IMR-90 (cell line): ENCODE measurements around the gene NPW. TPM values are rescaled to one million over a fixed set of nuclear protein-coding genes. Genes with fewer than 3 reads are reported as not detected.

ENCODE experiments used
- ATAC-seq: fragments of 200-7000 bp; cut with Tn5 transposase; 2 replicates; pipeline ENCODE4 v1.9.1; 2020; ENCODE audit warnings: low read depth, mild to moderate bottlenecking, moderate library complexity
- BruUV-seq: library from RNA; stranded (reverse); fragments of 400-500 nt; replicated peaks from 2 replicates; lab custom pipeline; 2021; lab: Mats Ljungman, UMichigan
- CTCF ChIA-PET: fragments of 300-600 bp; formaldehyde crosslinking; extraction: SDS; loops from one replicate; lab custom pipeline; 2021; ENCODE audit warnings: antibody characterized with exemption; lab: Yijun Ruan, JAX
- POLR2A ChIA-PET: fragments of 300-600 bp; sonication (Branson Sonifier 250); formaldehyde crosslinking; loops from one replicate; lab custom pipeline; 2022; ENCODE audit warnings: antibody characterized with exemption; ENCODE audit not compliant: unreplicated experiment; lab: Charles Lee
- DNase-seq: peaks from one replicate; pipeline ENCODE4 v3.0.0; 2013
- H2AFZ ChIP-seq: replicated peaks from 2 replicates; pipeline ENCODE3; 2013; ENCODE audit warnings: low read length, mild to moderate bottlenecking; ENCODE audit not compliant: poor library complexity
- H2AK5ac ChIP-seq: 2 replicates; pipeline ENCODE4 v1.6.1; 2013; ENCODE audit warnings: low read depth, low read length, inconsistent platforms
- H2AK9ac ChIP-seq: replicated peaks from 2 replicates; pipeline ENCODE3; 2013; ENCODE audit warnings: mild to moderate bottlenecking, low read depth, low read length, moderate library complexity; ENCODE audit not compliant: poor library complexity
- H2BK120ac ChIP-seq: 2 replicates; pipeline ENCODE4 v1.6.1; 2013; ENCODE audit warnings: low read depth, low read length, inconsistent platforms
- H2BK15ac ChIP-seq: 3 replicates; pipeline ENCODE4 v1.6.1; 2013; ENCODE audit warnings: low read depth, low read length, inconsistent platforms
- H2BK20ac ChIP-seq: 2 replicates; pipeline ENCODE4 v1.6.1; 2013; ENCODE audit warnings: low read depth, mild to moderate bottlenecking, inconsistent platforms, low read length, moderate library complexity
- H2BK5ac ChIP-seq: 2 replicates; pipeline ENCODE4 v1.6.1; 2013; ENCODE audit warnings: mild to moderate bottlenecking, low read depth, low read length, inconsistent platforms; ENCODE audit not compliant: poor library complexity, severe bottlenecking
- H3K14ac ChIP-seq: replicated peaks from 2 replicates; pipeline ENCODE4 v1.6.1; 2013; ENCODE audit warnings: low read depth, low read length, inconsistent platforms
- H3K18ac ChIP-seq: 2 replicates; pipeline ENCODE4 v1.6.1; 2013; ENCODE audit warnings: low read depth, low read length, control low read depth
- H3K23ac ChIP-seq: 2 replicates; pipeline ENCODE4 v1.6.1; 2013; ENCODE audit warnings: low read depth, low read length, inconsistent platforms
- H3K27ac ChIP-seq: 2 replicates; pipeline ENCODE4 v1.5.1; 2013; ENCODE audit warnings: mild to moderate bottlenecking, control low read depth, low read length; ENCODE audit not compliant: insufficient read depth
- H3K27me3 ChIP-seq: 2 replicates; pipeline ENCODE4 v1.6.1; 2013; ENCODE audit warnings: low read length; ENCODE audit not compliant: control insufficient read depth, insufficient read depth
- H3K36me3 ChIP-seq: 2 replicates; pipeline ENCODE4 v1.6.1; 2013; ENCODE audit warnings: low read length, mixed read lengths; ENCODE audit not compliant: control insufficient read depth, insufficient read depth
- H3K4ac ChIP-seq: 2 replicates; pipeline ENCODE4 v1.6.1; 2013; ENCODE audit warnings: low read depth, low read length, inconsistent platforms
- H3K4me1 ChIP-seq: 2 replicates; pipeline ENCODE4 v1.6.1; 2013; ENCODE audit warnings: low read length, mixed read lengths; ENCODE audit not compliant: control insufficient read depth, insufficient read depth
- H3K4me2 ChIP-seq: 2 replicates; pipeline ENCODE4 v1.6.1; 2013; ENCODE audit warnings: low read depth, mild to moderate bottlenecking, control low read depth, low read length, moderate library complexity
- H3K4me3 ChIP-seq: 2 replicates; pipeline ENCODE4 v1.5.1; 2013; ENCODE audit warnings: low read depth, mild to moderate bottlenecking, control low read depth, low read length, moderate library complexity; ENCODE audit not compliant: insufficient read depth
- H3K56ac ChIP-seq: 2 replicates; pipeline ENCODE4 v1.6.1; 2013; ENCODE audit warnings: low read length, inconsistent platforms; ENCODE audit not compliant: insufficient read depth; ENCODE audit errors: extremely low read depth
- H3K79me1 ChIP-seq, 2 experiments: 2 replicates each; pipeline ENCODE4 v1.6.1; 2013; ENCODE audit warnings: low read length in 2 of 2, inconsistent platforms in 1 of 2, low read depth in 1 of 2
- H3K9ac ChIP-seq: 2 replicates; pipeline ENCODE4 v1.6.1; 2013; ENCODE audit warnings: low read depth, low read length, control low read depth
- H3K9me1 ChIP-seq: 2 replicates; pipeline ENCODE4 v1.6.1; 2013; ENCODE audit warnings: low read length, inconsistent platforms; ENCODE audit not compliant: insufficient read depth
- H3K9me3 ChIP-seq: 2 replicates; pipeline ENCODE4 v1.6.1; 2013; ENCODE audit warnings: low read length; ENCODE audit not compliant: control insufficient read depth, insufficient read depth
- H4K20me1 ChIP-seq: 2 replicates; pipeline ENCODE4 v1.6.1; 2013; ENCODE audit warnings: low read length, inconsistent platforms; ENCODE audit not compliant: insufficient read depth
- H4K5ac ChIP-seq: 2 replicates; pipeline ENCODE4 v1.6.1; 2013; ENCODE audit warnings: mild to moderate bottlenecking, low read depth, low read length, control low read depth
- H4K8ac ChIP-seq, 2 experiments: 2 replicates each; pipeline ENCODE4 v1.6.1; 2013; ENCODE audit warnings: low read depth in 2 of 2, low read length in 2 of 2, control low read depth in 1 of 2, inconsistent platforms in 1 of 2
- H4K91ac ChIP-seq: 2 replicates; pipeline ENCODE4 v1.6.1; 2013; ENCODE audit warnings: low read depth, low read length, inconsistent platforms; ENCODE audit not compliant: insufficient read depth
- BHLHE40 ChIP-seq: fragments of 150-350 bp; IDR thresholded peaks from 2 replicates; pipeline ENCODE4 v1.6.1; 2016; ENCODE audit warnings: mild to moderate bottlenecking, low read depth, low read length
- CEBPB ChIP-seq: IDR thresholded peaks from 2 replicates; pipeline ENCODE4 v1.6.1; 2012; ENCODE audit warnings: low read depth, low read length, improper control_type of control experiment
- CHD1 ChIP-seq: IDR thresholded peaks from 2 replicates; pipeline ENCODE4 v1.6.1; 2012; ENCODE audit warnings: low read depth, low read length, improper control_type of control experiment
- CTCF ChIP-seq: conservative IDR thresholded peaks from 2 replicates; pipeline ENCODE4 v1.5.1; 2012; ENCODE audit warnings: mild to moderate bottlenecking, low read depth, low read length, improper control_type of control experiment
- ELK1 ChIP-seq: fragments of 150-350 bp; IDR thresholded peaks from 2 replicates; pipeline ENCODE4 v1.6.1; 2016; ENCODE audit warnings: low read depth, mild to moderate bottlenecking, low read length, moderate library complexity, borderline replicate concordance
- FOS ChIP-seq: fragments of 150-350 bp; IDR thresholded peaks from 2 replicates; pipeline ENCODE4 v1.6.1; 2016; ENCODE audit warnings: low read depth, low read length
- MAFK ChIP-seq: IDR thresholded peaks from 2 replicates; pipeline ENCODE4 v1.6.1; 2012; ENCODE audit warnings: low read depth, low read length, improper control_type of control experiment
- MAZ ChIP-seq: IDR thresholded peaks from 2 replicates; pipeline ENCODE4 v1.6.1; 2012; ENCODE audit warnings: low read depth, mild to moderate bottlenecking, low read length, improper control_type of control experiment, moderate library complexity, borderline replicate concordance
- MXI1 ChIP-seq: IDR thresholded peaks from 2 replicates; pipeline ENCODE4 v1.6.1; 2012; ENCODE audit warnings: low read depth, mild to moderate bottlenecking, low read length, moderate library complexity, borderline replicate concordance
- NFE2L2 ChIP-seq: fragments of 150-350 bp; IDR thresholded peaks from 2 replicates; pipeline ENCODE4 v1.6.1; 2016; ENCODE audit warnings: low read depth, mild to moderate bottlenecking, low read length
- POLR2A ChIP-seq: IDR thresholded peaks from 2 replicates; pipeline ENCODE4 v1.6.1; 2012; ENCODE audit warnings: mild to moderate bottlenecking, low read depth, low read length
- RAD21 ChIP-seq: IDR thresholded peaks from 2 replicates; pipeline ENCODE4 v1.6.1; 2012; ENCODE audit warnings: low read length, improper control_type of control experiment
- RCOR1 ChIP-seq: IDR thresholded peaks from 2 replicates; pipeline ENCODE4 v1.6.1; 2012; ENCODE audit warnings: mild to moderate bottlenecking, low read length, improper control_type of control experiment; ENCODE audit not compliant: insufficient replicate concordance
- RFX5 ChIP-seq: IDR thresholded peaks from 2 replicates; pipeline ENCODE4 v1.8.0; 2012; ENCODE audit warnings: low read depth, mild to moderate bottlenecking, low read length, moderate library complexity
- SMC3 ChIP-seq: fragments of 150-350 bp; IDR thresholded peaks from 2 replicates; pipeline ENCODE4 v1.6.1; 2016; ENCODE audit warnings: low read depth, mild to moderate bottlenecking, antibody characterized with exemption, low read length, moderate library complexity
- WGBS, 2 experiments: methylation state at CpG; one replicate each; pipeline versions ENCODE4 v1.1.5 to v1.1.7; 2013; ENCODE audit warnings: missing lambda C conversion rate in 2 of 2; ENCODE audit not compliant: insufficient read length in 1 of 2; ENCODE audit errors: extremely low coverage in 2 of 2; 5-methylcytosine and 5-hydroxymethylcytosine counted together
- dilution Hi-C: fragments of 300-500 bp; cut with HindIII; formaldehyde crosslinking; loops from one replicate; pipeline ENCODE4 v1.14.3; 2018; ENCODE audit warnings: low sequenced_read_pairs; ENCODE audit not compliant: unreplicated experiment
- in situ Hi-C: fragments of 300-500 bp; cut with MboI; formaldehyde crosslinking; loops from 3 replicates; pipeline ENCODE4 v1.14.3; 2019; ENCODE audit warnings: low sequenced_read_pairs, inconsistent platforms, mixed read lengths
- intact Hi-C: fragments of 100-400 bp; cut with micrococcal nuclease; formaldehyde crosslinking; loops from 2 replicates; pipeline ENCODE4 v1.10.0; 2022
- polyA plus RNA-seq, 3 experiments: library from polyadenylated mRNA; depleted of rRNA; stranded (reverse); fragments of >200 nt; gene quantifications; 2 replicates each; pipeline ENCODE4 v1.2.3, GENCODE V29; 2012; ENCODE audit warnings: low replicate concordance in 1 of 3
- total RNA-seq: library from RNA; depleted of rRNA; stranded (reverse); fragments of >200 nt; gene quantifications from 2 replicates; pipeline ENCODE4 v1.2.3, GENCODE V29; 2012

NPW gene
- total and polyA plus RNA-seq, 2 of the 4 experiments (the other 2 are of a cell fraction): 0.18 to 2.0 TPM

GRCh38 chr16:1980030-1980769, 39.4 kb upstream of the NPW start:
- no peak for ATAC-seq
- TF ChIP-seq CTCF: no peak
- no peak for TF ChIP-seq CHD1
- TF ChIP-seq SMC3: no peak
- TF ChIP-seq NFE2L2: no peak
- TF ChIP-seq CEBPB: no peak
- TF ChIP-seq MXI1: no peak
- no peak for TF ChIP-seq BHLHE40
- TF ChIP-seq RFX5: no peak
- TF ChIP-seq RCOR1: no peak
- no peak for TF ChIP-seq ELK1
- no peak for TF ChIP-seq FOS
- TF ChIP-seq POLR2A: no peak
- TF ChIP-seq MAZ: no peak
- TF ChIP-seq MAFK: no peak
- no peak for TF ChIP-seq RAD21

More at GRCh38 chr16:1980030-1980769, 39.4 kb upstream of the NPW start:
- Histone ChIP-seq H2BK20ac (no peak overlapping the region), H3K9ac (no peak overlapping the region), H3K36me3 (peaks cover 39% of the 10 kb centered on the region), H2AK9ac (peak overlapping the region; percentile 65), H3K4me3 (no peak overlapping the region), H3K4me1 (peaks cover 4% of the 10 kb centered on the region), H3K27ac (no peak overlapping the region), H4K91ac (no peak overlapping the region), H3K56ac (no peak overlapping the region), H2BK15ac (no peak overlapping the region), H4K20me1 (no peaks in the 10 kb centered on the region; the same call in none of the 2 replicates), H2BK120ac (no peak overlapping the region), H2BK5ac (no peak overlapping the region), H3K18ac (no peak overlapping the region), H3K9me1 (peaks cover 3% of the 10 kb centered on the region), H3K14ac (no peak overlapping the region), H3K4me2 (no peak overlapping the region), H3K9me3 (no peaks in the 10 kb centered on the region), H3K4ac (no peak overlapping the region), H3K23ac (no peak overlapping the region), H4K8ac (no peak overlapping the region), H2AFZ (no peak overlapping the region), H3K27me3 (peaks cover 31% of the 10 kb centered on the region; the same call in 1 of the 2 replicates), H4K5ac (no peak overlapping the region), H3K79me1 (peaks cover 7 to 8% of the 10 kb centered on the region in 2 experiments), H2AK5ac (no peak overlapping the region)
- dilution Hi-C loops: no loop called here
- BruUV-seq: no TSS peak
- no peak for DNase-seq
- ChIA-PET CTCF (interaction anchor here (1.3 kb wide), 1 partner anchor 24 kb away, joined by 3 read pairs; no protein-coding TSS in a partner anchor), POLR2A (no interaction called here)
- in situ Hi-C loops: no loop called here
- WGBS, 2 experiments: 15% methylated on average over 35 of the region's 53 CpGs; no CpG with 5 or more reads in 1 of the 2 experiments
- intact Hi-C loops: no loop called here
